NCI-H345 (cell line): Measurements from ENCODE around the gene TUSC2.
"Not testable (repeated sequence)": the region's sequence is repeated elsewhere in the genome, so short reads cannot be mapped to it uniquely, and the experiment has no call there.

Source experiments
- DNase-seq: peaks from one replicate; lab custom pipeline; 2025; lab: John Stamatoyannopoulos, UW

TUSC2 gene

GRCh38 chr3:50317300-50317699, 10.7 kb downstream of the TUSC2 start:
- no peak for DNase-seq

- no peak for DNase-seq
These were observed 11.3 kb downstream of the TUSC2 start for GRCh38 chr3:50316657-50317242.

DNA sequence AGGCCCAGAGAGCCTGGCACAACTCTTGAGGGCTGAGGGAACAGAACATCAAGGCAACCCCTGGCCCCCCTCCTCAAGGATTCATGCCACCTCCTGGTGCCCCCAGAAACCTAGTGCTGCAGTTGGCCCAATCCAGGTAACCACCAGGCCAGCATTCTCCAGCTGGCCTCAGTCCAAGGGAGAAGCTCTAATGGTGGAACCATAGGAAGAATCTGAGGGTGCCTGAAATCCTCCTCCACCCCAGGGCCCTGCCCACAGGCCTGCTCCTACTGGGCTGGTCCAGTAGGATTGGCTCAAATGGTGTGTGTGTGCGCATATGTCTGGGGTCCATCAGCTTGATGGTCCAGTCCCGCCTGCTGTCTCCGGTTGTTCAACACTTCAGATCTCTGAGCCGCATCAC, 13.2 kb downstream of the TUSC2 start:
- DNase-seq: no peak

- DNase-seq: no peak
These were observed 13.7 kb downstream of the TUSC2 start for GRCh38 chr3:50314342-50314741.

- not testable (repeated sequence) for DNase-seq
These were observed 16.0 kb downstream of the TUSC2 start for GRCh38 chr3:50312041-50312440.

- DNase-seq: no peak
These were observed 23.4 kb downstream of the TUSC2 start for GRCh38 chr3:50304601-50305000.

- no peak for DNase-seq
These were observed 24.8 kb downstream of the TUSC2 start, which contains the start of gene HYAL1 for GRCh38 chr3:50303013-50303815. Gene HYAL1, minus strand, starts transcription at chr3:50303574. Its CDS starts 618 bp downstream, at chr3:50302956.

DNA sequence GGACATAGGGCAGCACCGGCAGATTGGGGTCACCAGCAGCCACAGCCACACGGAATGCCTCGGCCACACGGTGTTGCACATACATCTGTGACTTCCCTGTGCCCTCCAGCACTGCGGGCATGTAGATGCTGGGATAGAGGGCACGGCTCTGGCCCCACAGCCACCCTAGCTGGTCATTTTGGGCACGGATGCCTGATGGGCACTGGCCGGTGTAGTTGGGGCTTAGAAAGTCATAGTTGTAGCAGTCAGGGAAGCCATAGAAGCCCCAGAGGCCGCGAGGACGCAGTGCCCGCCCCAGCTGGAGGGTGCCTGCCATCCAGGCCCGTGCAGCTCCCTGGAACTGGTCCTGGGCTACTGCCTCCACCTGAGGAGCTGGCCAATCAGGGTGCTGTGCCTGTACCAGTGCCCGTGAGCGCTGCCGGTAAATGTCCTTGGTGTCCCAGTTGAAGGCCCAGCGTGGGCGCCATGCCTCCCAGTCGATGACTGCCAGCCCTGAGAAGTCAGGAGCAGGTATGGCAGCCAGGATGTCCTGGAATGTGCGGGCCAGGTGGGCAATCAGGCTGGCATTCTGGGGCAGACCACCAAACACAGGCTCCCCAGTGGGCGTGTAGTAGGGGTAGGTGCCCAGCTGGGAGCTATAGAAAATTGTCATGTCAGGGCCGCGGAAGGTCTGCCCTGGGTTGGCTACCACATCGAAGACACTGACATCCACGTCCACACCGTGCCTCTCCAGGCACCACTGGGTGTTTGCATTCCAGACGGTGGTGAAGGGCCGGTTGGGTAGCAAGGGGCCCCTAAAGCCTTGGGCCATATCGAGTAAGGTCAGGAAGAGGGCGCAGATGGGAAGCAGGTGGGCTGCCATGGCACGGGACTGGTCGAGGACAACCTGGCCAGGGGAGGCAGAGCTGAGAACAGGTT, 25.7 kb downstream of the TUSC2 start:
- DNase-seq: no peak

DNA sequence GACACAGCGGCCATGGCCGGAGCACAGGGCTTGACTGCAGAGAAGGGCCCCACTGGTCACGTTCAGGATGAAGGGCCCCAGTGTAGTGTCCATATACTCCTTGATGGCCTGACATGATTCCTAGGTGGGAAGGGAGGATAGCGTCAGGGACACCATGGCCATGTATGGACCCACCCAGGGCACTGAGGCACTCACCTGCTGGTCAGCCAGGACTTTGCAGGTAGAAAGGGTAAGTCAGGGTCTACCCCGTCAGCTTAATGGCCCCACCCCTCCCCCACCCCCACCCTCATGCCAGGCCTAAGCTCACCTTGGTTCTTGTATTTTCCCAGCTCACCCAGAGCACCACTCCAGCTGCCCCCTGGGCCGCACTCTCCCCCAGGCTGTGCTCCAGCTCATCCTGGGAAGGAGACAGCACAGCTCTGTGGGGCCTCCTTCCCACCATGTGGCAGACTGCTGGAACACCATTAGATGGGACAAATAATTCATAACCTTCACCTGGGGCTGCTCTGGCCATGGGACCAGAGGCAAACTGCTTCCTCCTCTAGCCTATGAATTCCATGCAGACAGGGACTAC, 27.3 kb downstream of the TUSC2 start:
- no peak for DNase-seq

- no peak for DNase-seq
These were observed 27.9 kb downstream of the TUSC2 start for GRCh38 chr3:50299929-50300680.

GRCh38 chr3:50299638-50299928, 28.4 kb downstream of the TUSC2 start:
- no peak for DNase-seq

- peak; percentile 97 for DNase-seq
These were observed 29.0 kb downstream of the TUSC2 start, which contains the start of the genes HYAL3 and NAA80 for GRCh38 chr3:50298836-50299637. Gene HYAL3, minus strand, starts transcription at chr3:50299405. Its CDS starts 3,803 bp downstream, at chr3:50295602. Gene NAA80, minus strand, starts transcription at chr3:50299405. Its CDS starts 1,942 bp downstream, at chr3:50297463.

DNA sequence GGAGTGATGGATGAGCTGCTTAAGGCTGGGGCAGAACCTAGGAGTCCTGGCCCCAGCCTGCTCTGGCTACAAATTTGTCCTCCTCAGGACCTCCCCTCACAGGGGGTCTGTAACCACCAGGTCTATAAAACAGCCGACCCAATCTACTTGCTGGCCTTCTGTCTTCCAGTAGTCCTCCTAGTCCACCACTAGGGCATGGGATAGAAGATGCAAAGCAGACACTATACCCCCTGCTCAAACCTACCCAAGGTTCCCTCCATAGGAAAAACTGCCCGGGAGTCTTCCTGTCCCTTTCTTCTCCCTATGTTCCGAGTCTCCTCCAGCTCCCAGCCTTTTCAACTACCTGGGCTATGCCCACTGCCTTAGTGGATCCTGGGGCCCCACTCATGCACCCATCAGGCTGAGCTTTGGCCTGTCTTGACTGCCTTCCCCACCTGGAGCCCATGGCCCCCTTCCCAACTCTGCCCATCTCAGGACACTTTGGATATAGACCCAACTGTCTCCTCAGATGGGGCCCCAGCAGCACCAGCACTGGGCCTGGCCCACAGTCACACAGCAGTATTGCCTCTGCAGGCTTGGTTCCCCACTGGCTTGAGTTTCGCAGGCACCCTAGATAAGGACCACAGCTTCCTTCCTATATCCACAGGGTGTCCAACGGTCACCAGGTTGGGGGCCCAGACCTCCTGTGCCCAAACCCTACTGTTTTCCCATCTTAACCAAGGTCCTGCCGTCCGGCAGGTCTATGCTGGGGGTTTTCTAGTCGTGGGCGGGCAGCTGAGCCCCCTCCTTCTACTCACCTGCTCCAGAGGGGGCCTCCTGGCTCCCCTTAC, 29.9 kb downstream of the TUSC2 start:
- no peak for DNase-seq

DNA sequence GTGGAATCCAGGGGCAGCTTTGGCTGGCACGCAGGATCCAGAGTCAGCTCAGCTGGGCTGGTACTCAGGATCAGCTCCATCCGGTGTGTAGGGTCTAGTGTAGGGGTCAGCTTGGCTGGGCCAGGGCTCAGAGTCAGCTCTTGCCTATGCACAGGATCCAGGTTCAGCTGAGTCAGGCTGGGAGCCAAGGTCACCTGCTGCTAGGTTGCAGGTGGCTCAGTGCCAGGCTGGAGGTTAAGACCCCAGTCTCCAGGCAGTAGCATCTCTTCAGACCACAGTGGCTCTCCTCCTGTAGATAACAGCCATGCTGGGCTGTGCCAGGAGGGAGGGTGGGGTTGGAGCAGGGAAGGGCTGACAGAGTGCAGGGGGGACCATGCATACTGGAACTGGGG, 30.6 kb downstream of the TUSC2 start:
- no peak for DNase-seq

- DNase-seq: no peak
These were observed 31.2 kb downstream of the TUSC2 start for GRCh38 chr3:50296721-50297383.

DNA sequence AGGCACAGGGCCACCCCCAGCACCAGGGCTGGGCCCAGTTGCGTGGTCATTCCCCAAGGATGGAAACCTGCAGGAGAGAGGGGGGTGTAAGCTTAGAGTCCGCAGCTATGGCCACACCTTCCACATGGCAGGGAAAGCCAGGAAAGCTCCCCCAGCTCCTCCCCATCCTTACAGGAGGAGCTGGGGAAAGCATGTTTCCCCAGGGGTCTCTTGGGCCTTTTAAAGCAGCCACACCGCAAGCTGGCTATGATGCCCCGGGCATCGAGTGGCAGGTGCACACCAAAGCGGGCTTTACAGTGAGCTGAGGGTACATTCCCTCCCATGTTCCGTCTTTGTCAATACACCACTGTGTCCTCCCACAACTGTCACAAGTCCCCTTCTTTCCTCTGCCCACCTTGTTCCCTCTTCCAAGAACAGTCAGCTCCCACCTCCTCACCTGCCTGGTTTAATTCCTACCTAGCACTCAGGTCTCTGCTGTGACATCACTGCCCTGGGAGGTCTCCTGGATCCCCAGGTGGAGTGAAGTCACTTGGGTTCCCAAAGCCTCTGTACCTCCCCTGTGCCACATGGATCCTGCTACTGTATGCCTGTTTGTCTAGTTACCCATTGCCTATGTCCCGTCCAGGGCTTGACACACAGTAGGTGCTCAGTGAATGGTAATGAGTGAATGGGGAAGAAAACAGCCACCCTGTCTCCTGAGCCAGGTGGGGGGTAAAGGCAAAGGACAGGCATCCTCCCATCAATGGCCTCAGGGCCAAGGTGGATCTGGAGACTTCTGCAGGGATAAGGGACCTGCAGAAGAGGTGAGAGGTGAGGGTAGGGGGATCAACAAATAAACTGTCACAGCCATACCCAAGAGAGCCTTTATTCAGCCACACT, 32.2 kb downstream of the TUSC2 start:
- DNase-seq: no peak

DNA sequence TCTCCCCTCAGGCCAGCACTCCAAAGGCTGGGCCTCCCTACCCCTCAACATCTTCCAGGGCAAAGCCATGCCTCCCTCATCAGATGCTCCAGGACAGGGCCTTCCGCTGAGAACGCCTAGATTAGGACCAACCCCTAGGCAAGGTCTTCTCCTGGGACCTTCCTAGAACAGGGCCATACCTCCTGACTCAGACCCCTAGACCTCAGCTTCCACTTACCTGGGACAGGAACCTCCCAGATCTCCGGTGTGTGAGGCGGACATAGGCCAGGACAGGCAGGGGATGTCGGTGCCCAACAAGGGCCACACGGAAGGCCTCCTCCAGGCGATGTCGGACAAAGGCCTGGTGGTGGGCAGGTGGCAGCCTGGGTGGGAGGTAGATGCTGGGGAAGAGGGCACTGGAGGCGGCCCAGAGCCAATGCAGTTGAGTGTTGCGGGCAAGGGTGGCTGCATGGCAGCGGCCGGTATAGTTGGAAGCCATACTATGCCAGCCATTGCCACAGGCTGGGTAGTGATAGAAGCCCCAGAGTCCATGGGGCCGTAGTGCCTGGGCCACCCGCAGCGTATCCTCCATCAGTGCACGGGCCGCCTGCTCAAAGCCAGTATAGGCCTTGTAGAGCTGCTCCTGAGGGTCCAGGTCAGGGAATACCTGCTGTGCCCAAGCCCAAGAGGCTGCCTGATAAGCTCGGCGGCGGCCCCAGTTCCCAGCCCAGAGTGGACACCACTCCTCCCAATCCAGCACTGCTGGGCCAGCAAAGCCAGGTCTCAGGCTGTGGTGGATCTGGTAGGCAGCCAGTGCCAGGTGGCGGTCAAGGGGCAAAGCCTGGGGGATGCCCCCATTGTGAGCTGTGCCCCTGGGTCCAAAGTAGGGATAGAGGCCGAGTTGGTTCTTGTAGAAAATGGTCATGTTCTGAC, 33.3 kb downstream of the TUSC2 start:
- DNase-seq: no peak
